WTC11 (cell line): ENCODE data around the gene ZMAT1. TPM values are rescaled to one million over a fixed set of nuclear protein-coding genes. Genes with fewer than 3 reads are reported as not detected.

ENCODE experiments used
- ATAC-seq: fragments of 200-7000 bp; cut with Tn5 transposase; 2 replicates; pipeline ENCODE4 v1.10.0; 2021; ENCODE audit warnings: mild to moderate bottlenecking, moderate library complexity
- CTCF ChIA-PET: fragments of 300-600 bp; sonication (Branson Sonifier 250); formaldehyde crosslinking; loops from one replicate; lab custom pipeline; 2021; ENCODE audit warnings: antibody characterized with exemption; lab: Charles Lee
- POLR2A ChIA-PET: fragments of 350-600 bp; sonication (Branson Sonifier 250); formaldehyde crosslinking; loops from one replicate; lab custom pipeline; 2021; ENCODE audit warnings: antibody characterized with exemption; lab: Charles Lee
- DNase-seq: peaks from one replicate; pipeline ENCODE4 v3.0.0; 2021; ENCODE audit warnings: low spot score
- H3K27ac Mint-ChIP-seq: 2 replicates; pipeline ENCODE4 v1.8.0; 2021; ENCODE audit warnings: mixed read lengths
- H3K27me3 Mint-ChIP-seq: 2 replicates; pipeline ENCODE4 v1.8.0; 2021; ENCODE audit warnings: low read depth, mild to moderate bottlenecking, moderate library complexity, mixed read lengths
- H3K36me3 Mint-ChIP-seq: 2 replicates; pipeline ENCODE4 v1.8.0; 2021; ENCODE audit warnings: mixed read lengths
- H3K4me1 Mint-ChIP-seq: 2 replicates; pipeline ENCODE4 v1.8.0; 2022; ENCODE audit warnings: mixed read lengths
- H3K4me3 Mint-ChIP-seq: 2 replicates; pipeline ENCODE4 v1.8.0; 2021; ENCODE audit warnings: mild to moderate bottlenecking, moderate library complexity, mixed read lengths
- H3K9me3 Mint-ChIP-seq: 2 replicates; pipeline ENCODE4 v1.8.0; 2021; ENCODE audit warnings: mixed read lengths
- GTF2I ChIP-seq: fragments of 250-450 bp; sonication (Bioruptor Pico); conservative IDR thresholded peaks from 2 replicates; pipeline ENCODE4 v1.4.0; 2021; ENCODE audit warnings: mild to moderate bottlenecking
- IRF2 ChIP-seq: sonication (generic); formaldehyde crosslinking; IDR thresholded peaks from 2 replicates; pipeline ENCODE4 v1.8.0; 2022; ENCODE audit warnings: low read depth, missing genetic modification reagents, borderline replicate concordance
- KAT7 ChIP-seq: sonication (generic); formaldehyde crosslinking; IDR thresholded peaks from 2 replicates; pipeline ENCODE4 v1.8.1; 2023; ENCODE audit warnings: missing genetic modification reagents, mild to moderate bottlenecking, borderline replicate concordance
- MXD4 ChIP-seq: fragments of 250-450 bp; sonication (Bioruptor Pico); IDR thresholded peaks from 2 replicates; pipeline ENCODE4 v1.8.0; 2021; ENCODE audit warnings: mild to moderate bottlenecking, moderate library complexity, borderline replicate concordance
- NFE2L1 ChIP-seq: sonication (generic); formaldehyde crosslinking; IDR thresholded peaks from 2 replicates; pipeline ENCODE4 v1.8.1; 2023; ENCODE audit warnings: missing genetic modification reagents
- NR3C1 ChIP-seq: sonication (generic); formaldehyde crosslinking; conservative IDR thresholded peaks from 2 replicates; pipeline ENCODE4 v1.8.1; 2023; ENCODE audit warnings: low read depth, mild to moderate bottlenecking, missing genetic modification reagents
- OVOL2 ChIP-seq: fragments of 250-450 bp; sonication (Bioruptor Pico); IDR thresholded peaks from 2 replicates; pipeline ENCODE4 v1.9.0; 2021; ENCODE audit warnings: mild to moderate bottlenecking, borderline replicate concordance
- PRRX2 ChIP-seq: fragments of 250-450 bp; sonication (Bioruptor Pico); IDR thresholded peaks from 2 replicates; pipeline ENCODE4 v1.8.0; 2021; ENCODE audit warnings: mild to moderate bottlenecking
- TEAD4 ChIP-seq: sonication (generic); formaldehyde crosslinking; IDR thresholded peaks from 2 replicates; pipeline ENCODE4 v1.8.0; 2022; ENCODE audit warnings: mild to moderate bottlenecking, missing genetic modification reagents
- ZNF121 ChIP-seq: sonication (generic); formaldehyde crosslinking; IDR thresholded peaks from 2 replicates; pipeline ENCODE4 v1.8.0; 2023; ENCODE audit warnings: missing genetic modification reagents
- ZNF138 ChIP-seq: sonication (generic); formaldehyde crosslinking; conservative IDR thresholded peaks from 2 replicates; pipeline ENCODE4 v1.8.1; 2022; ENCODE audit warnings: mild to moderate bottlenecking, moderate library complexity, missing genetic modification reagents
- total RNA-seq: library from RNA; stranded (reverse); gene quantifications from 3 replicates; pipeline ENCODE4 v1.2.3, GENCODE V29; 2021
- TF ChIP-seq, protein P1 (sequence below): sonication (generic); formaldehyde crosslinking; IDR thresholded peaks from 2 replicates; pipeline ENCODE4 v1.8.1; 2022; ENCODE audit warnings: missing genetic modification reagents, borderline replicate concordance
- TF ChIP-seq, protein P2 (sequence below): sonication (generic); formaldehyde crosslinking; IDR thresholded peaks from 2 replicates; pipeline ENCODE4 v1.8.0; 2022; ENCODE audit warnings: missing genetic modification reagents
- TF ChIP-seq, protein P3 (sequence below): sonication (generic); formaldehyde crosslinking; IDR thresholded peaks from 2 replicates; pipeline ENCODE4 v1.8.0; 2022; ENCODE audit warnings: mild to moderate bottlenecking, missing genetic modification reagents
- TF ChIP-seq, protein P4 (sequence below): fragments of 250-450 bp; sonication (Bioruptor Pico); IDR thresholded peaks from 2 replicates; pipeline ENCODE4 v1.8.0; 2021; ENCODE audit warnings: mild to moderate bottlenecking
- TF ChIP-seq, protein P5 (sequence below): sonication (generic); formaldehyde crosslinking; IDR thresholded peaks from 2 replicates; pipeline ENCODE4 v1.8.0; 2023; ENCODE audit warnings: mild to moderate bottlenecking, missing genetic modification reagents
- TF ChIP-seq, protein P6 (sequence below): fragments of 250-450 bp; sonication (Bioruptor Pico); IDR thresholded peaks from 2 replicates; pipeline ENCODE4 v1.9.0; 2021; ENCODE audit warnings: mild to moderate bottlenecking

Gene ZMAT1
- total RNA-seq, 1 experiment from 2014 or later, result 3.0 TPM

DNA sequence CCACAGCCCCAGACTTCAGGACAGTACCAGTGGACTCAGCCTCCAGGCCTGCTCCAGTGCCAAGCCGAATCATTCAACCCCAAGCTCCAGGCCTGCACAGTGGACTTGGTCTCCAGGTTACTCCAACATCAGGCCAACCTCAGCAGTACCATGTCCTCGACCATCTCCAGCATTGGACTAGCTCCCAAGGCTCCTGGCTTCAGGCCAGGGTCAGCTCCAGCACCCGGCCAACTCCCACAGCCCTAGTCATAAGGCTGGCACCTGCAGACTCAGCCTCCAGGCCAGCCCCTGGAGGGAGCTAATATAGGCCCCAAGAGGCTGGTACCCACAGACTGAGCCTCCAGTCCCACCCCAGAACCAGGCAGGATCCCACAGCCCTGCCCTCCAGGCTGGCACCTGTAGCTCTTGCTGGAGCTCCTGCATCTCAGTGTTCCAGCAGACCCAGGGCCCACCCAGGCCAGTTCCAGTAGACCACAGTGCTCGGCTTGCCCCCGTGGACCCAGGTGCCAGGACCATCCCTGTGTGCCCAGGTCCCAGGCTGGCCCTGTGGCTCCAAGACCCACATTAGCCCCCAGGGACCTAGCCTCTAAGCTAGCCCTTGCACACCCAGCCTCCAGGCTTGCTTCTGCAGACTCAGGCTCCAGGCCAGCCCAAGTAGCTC, 25.6 kb downstream of the ZMAT1 start:
- no peak for TF ChIP-seq ZNF138 (CRISPR knock-in tag)
- TF ChIP-seq, protein P1, sequence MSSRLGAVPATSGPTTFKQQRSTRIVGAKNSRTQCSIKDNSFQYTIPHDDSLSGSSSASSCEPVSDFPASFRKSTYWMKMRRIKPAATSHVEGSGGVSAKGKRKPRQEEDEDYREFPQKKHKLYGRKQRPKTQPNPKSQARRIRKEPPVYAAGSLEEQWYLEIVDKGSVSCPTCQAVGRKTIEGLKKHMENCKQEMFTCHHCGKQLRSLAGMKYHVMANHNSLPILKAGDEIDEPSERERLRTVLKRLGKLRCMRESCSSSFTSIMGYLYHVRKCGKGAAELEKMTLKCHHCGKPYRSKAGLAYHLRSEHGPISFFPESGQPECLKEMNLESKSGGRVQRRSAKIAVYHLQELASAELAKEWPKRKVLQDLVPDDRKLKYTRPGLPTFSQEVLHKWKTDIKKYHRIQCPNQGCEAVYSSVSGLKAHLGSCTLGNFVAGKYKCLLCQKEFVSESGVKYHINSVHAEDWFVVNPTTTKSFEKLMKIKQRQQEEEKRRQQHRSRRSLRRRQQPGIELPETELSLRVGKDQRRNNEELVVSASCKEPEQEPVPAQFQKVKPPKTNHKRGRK (CRISPR knock-in tag), result no peak
- TF ChIP-seq, protein P2, sequence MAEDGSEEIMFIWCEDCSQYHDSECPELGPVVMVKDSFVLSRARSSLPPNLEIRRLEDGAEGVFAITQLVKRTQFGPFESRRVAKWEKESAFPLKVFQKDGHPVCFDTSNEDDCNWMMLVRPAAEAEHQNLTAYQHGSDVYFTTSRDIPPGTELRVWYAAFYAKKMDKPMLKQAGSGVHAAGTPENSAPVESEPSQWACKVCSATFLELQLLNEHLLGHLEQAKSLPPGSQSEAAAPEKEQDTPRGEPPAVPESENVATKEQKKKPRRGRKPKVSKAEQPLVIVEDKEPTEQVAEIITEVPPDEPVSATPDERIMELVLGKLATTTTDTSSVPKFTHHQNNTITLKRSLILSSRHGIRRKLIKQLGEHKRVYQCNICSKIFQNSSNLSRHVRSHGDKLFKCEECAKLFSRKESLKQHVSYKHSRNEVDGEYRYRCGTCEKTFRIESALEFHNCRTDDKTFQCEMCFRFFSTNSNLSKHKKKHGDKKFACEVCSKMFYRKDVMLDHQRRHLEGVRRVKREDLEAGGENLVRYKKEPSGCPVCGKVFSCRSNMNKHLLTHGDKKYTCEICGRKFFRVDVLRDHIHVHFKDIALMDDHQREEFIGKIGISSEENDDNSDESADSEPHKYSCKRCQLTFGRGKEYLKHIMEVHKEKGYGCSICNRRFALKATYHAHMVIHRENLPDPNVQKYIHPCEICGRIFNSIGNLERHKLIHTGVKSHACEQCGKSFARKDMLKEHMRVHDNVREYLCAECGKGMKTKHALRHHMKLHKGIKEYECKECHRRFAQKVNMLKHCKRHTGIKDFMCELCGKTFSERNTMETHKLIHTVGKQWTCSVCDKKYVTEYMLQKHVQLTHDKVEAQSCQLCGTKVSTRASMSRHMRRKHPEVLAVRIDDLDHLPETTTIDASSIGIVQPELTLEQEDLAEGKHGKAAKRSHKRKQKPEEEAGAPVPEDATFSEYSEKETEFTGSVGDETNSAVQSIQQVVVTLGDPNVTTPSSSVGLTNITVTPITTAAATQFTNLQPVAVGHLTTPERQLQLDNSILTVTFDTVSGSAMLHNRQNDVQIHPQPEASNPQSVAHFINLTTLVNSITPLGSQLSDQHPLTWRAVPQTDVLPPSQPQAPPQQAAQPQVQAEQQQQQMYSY (CRISPR knock-in tag), result no peak
- TF ChIP-seq NFE2L1 (CRISPR knock-in tag), result no peak
- no peak for TF ChIP-seq OVOL2 (CRISPR knock-in tag)
- no peak for TF ChIP-seq GTF2I (CRISPR knock-in tag)
- TF ChIP-seq ZNF121 (CRISPR knock-in tag), result no peak
- no peak for TF ChIP-seq NR3C1 (CRISPR knock-in tag)
- TF ChIP-seq, protein P3, sequence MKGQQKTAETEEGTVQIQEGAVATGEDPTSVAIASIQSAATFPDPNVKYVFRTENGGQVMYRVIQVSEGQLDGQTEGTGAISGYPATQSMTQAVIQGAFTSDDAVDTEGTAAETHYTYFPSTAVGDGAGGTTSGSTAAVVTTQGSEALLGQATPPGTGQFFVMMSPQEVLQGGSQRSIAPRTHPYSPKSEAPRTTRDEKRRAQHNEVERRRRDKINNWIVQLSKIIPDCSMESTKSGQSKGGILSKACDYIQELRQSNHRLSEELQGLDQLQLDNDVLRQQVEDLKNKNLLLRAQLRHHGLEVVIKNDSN (CRISPR knock-in tag), result no peak
- TF ChIP-seq, protein P4, sequence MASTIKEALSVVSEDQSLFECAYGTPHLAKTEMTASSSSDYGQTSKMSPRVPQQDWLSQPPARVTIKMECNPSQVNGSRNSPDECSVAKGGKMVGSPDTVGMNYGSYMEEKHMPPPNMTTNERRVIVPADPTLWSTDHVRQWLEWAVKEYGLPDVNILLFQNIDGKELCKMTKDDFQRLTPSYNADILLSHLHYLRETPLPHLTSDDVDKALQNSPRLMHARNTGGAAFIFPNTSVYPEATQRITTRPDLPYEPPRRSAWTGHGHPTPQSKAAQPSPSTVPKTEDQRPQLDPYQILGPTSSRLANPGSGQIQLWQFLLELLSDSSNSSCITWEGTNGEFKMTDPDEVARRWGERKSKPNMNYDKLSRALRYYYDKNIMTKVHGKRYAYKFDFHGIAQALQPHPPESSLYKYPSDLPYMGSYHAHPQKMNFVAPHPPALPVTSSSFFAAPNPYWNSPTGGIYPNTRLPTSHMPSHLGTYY (CRISPR knock-in tag), result no peak
- TF ChIP-seq, protein P5, sequence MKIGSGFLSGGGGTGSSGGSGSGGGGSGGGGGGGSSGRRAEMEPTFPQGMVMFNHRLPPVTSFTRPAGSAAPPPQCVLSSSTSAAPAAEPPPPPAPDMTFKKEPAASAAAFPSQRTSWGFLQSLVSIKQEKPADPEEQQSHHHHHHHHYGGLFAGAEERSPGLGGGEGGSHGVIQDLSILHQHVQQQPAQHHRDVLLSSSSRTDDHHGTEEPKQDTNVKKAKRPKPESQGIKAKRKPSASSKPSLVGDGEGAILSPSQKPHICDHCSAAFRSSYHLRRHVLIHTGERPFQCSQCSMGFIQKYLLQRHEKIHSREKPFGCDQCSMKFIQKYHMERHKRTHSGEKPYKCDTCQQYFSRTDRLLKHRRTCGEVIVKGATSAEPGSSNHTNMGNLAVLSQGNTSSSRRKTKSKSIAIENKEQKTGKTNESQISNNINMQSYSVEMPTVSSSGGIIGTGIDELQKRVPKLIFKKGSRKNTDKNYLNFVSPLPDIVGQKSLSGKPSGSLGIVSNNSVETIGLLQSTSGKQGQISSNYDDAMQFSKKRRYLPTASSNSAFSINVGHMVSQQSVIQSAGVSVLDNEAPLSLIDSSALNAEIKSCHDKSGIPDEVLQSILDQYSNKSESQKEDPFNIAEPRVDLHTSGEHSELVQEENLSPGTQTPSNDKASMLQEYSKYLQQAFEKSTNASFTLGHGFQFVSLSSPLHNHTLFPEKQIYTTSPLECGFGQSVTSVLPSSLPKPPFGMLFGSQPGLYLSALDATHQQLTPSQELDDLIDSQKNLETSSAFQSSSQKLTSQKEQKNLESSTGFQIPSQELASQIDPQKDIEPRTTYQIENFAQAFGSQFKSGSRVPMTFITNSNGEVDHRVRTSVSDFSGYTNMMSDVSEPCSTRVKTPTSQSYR (CRISPR knock-in tag), result no peak
- TF ChIP-seq TEAD4 (CRISPR knock-in tag), result no peak
- no peak for TF ChIP-seq MXD4 (CRISPR knock-in tag)
- TF ChIP-seq PRRX2, result no peak
- TF ChIP-seq KAT7 (CRISPR knock-in tag), result no peak
- no peak for TF ChIP-seq IRF2
- TF ChIP-seq, protein P6, sequence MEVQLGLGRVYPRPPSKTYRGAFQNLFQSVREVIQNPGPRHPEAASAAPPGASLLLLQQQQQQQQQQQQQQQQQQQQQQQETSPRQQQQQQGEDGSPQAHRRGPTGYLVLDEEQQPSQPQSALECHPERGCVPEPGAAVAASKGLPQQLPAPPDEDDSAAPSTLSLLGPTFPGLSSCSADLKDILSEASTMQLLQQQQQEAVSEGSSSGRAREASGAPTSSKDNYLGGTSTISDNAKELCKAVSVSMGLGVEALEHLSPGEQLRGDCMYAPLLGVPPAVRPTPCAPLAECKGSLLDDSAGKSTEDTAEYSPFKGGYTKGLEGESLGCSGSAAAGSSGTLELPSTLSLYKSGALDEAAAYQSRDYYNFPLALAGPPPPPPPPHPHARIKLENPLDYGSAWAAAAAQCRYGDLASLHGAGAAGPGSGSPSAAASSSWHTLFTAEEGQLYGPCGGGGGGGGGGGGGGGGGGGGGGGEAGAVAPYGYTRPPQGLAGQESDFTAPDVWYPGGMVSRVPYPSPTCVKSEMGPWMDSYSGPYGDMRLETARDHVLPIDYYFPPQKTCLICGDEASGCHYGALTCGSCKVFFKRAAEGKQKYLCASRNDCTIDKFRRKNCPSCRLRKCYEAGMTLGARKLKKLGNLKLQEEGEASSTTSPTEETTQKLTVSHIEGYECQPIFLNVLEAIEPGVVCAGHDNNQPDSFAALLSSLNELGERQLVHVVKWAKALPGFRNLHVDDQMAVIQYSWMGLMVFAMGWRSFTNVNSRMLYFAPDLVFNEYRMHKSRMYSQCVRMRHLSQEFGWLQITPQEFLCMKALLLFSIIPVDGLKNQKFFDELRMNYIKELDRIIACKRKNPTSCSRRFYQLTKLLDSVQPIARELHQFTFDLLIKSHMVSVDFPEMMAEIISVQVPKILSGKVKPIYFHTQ (CRISPR knock-in tag), result no peak
- TF ChIP-seq, all 79 proteins: peak for 0
- ChIA-PET POLR2A (no interaction called here), CTCF (no interaction called here)
- Mint-ChIP-seq H3K27ac (no peak overlapping the region), H3K36me3 (peaks cover 7% of the 10 kb centered on the region), H3K4me3 (no peak overlapping the region), H3K27me3 (no peaks in the 10 kb centered on the region; the same call in 1 of the 2 replicates), H3K9me3 (peaks cover 13% of the 10 kb centered on the region), H3K4me1 (0 out of 2 replicates have a peak, but pooled peaks cover 5% of the 10 kb centered on the region)
- no peak for DNase-seq
- no peak for ATAC-seq
